Muscle of back (tissue), 11 donors: ENCODE data around the gene NHSL1. TPM values are rescaled to one million over a fixed set of nuclear protein-coding genes. Genes with fewer than 3 reads are reported as not detected.

Experiments
- DNase-seq, 3 donors: peaks; one replicate each; pipeline versions ENCODE4 v3.0.0 to v3.0.0-alpha.2; 2013
- polyA plus RNA-seq, 10 donors: library from polyadenylated mRNA; unstranded; fragments of 120-200 nt; gene quantifications; one replicate each; pipeline ENCODE4 v1.2.1, GENCODE V29; 2013; ENCODE audit not compliant: insufficient read length in 10 of 10

Gene NHSL1
- polyA plus RNA-seq, 10 donors = 20.1 to 34.1 (median 23.9) TPM

- DNase-seq = no peak
Measured at GRCh38 chr6:138377042-138377441, 122.3 kb downstream of the NHSL1 start.

GRCh38 chr6:138374815-138375214, 124.5 kb downstream of the NHSL1 start:
- no peak for DNase-seq

GRCh38 chr6:138374230-138374629, 125.1 kb downstream of the NHSL1 start:
- DNase-seq = no peak

GRCh38 chr6:138372711-138373463, 126.4 kb downstream of the NHSL1 start:
- no peak for DNase-seq

Other genes starting within 250 kb of the NHSL1 start
- not detected for gene SMIM28, start 121.6 kb downstream of the NHSL1 start, polyA plus RNA-seq
- 10 to 100 TPM; 32.4 to 50.4 (median 43.7) TPM for gene HEBP2, start 95.3 kb downstream of the NHSL1 start, polyA plus RNA-seq